Measurements from ENCODE around the gene GRIK4.

The GRIK4 gene

DNA sequence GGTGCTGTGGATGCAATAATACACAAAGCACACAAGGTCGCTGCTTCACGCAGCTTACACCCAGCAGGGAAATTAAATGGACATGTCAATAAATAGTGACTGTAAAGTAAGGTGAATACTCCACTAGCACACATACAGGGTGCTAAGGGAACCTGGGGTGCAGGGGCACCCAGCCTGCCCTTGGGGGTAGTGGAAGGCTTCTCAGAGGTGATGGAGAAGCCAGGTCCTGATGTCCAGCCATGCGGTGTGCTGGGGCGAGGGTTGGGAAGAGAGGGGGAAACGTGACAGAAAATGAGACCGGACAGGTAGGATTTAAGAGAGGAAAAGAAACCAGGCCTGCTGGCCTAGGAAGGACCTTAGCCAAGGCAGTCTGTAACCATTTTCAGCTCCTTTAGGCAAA is 200.5 kb downstream of the GRIK4 start:
- H3K4me3 ChIP-seq (ENCODE audit: low read depth, low read length) = no peak overlapping the region
- in situ Hi-C loops (cut with HindIII; ENCODE audit: low sequenced_read_pairs) = no loop called here
- TF ChIP-seq, protein P1, sequence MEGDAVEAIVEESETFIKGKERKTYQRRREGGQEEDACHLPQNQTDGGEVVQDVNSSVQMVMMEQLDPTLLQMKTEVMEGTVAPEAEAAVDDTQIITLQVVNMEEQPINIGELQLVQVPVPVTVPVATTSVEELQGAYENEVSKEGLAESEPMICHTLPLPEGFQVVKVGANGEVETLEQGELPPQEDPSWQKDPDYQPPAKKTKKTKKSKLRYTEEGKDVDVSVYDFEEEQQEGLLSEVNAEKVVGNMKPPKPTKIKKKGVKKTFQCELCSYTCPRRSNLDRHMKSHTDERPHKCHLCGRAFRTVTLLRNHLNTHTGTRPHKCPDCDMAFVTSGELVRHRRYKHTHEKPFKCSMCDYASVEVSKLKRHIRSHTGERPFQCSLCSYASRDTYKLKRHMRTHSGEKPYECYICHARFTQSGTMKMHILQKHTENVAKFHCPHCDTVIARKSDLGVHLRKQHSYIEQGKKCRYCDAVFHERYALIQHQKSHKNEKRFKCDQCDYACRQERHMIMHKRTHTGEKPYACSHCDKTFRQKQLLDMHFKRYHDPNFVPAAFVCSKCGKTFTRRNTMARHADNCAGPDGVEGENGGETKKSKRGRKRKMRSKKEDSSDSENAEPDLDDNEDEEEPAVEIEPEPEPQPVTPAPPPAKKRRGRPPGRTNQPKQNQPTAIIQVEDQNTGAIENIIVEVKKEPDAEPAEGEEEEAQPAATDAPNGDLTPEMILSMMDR (IDR thresholded peaks at IDR 0.05; ENCODE audit: low read depth, low read length, missing control alignments) = no peak
- no peak for DNase-seq (ENCODE audit: low read depth)

DNA sequence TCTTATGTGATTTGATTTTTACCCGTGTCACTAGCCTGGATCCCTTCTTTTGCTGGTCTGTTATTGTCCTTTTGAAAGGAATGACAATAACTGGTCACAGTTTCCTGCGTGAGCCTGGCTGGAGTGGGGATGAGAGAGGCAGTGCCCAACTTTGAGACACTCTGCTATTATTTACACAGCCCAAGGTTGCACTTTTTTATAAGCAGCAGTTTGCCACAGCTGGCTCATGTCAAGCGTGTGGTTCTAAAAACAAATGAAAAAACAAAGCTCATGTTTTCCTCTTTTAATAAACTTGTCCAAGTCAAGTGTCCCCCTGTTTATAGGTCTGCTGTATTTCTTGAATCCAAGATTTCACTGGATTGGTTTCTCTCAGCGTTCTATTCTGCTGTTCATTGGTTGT is 201.3 kb downstream of the GRIK4 start:
- in situ Hi-C loops (cut with HindIII; ENCODE audit: low sequenced_read_pairs) = no loop called here
- TF ChIP-seq, protein P1 (IDR thresholded peaks at IDR 0.05; ENCODE audit: low read depth, low read length, missing control alignments) = no peak
- no peak overlapping the region for H3K4me3 ChIP-seq (ENCODE audit: low read depth, low read length)
- no peak for DNase-seq (ENCODE audit: low read depth)

DNA sequence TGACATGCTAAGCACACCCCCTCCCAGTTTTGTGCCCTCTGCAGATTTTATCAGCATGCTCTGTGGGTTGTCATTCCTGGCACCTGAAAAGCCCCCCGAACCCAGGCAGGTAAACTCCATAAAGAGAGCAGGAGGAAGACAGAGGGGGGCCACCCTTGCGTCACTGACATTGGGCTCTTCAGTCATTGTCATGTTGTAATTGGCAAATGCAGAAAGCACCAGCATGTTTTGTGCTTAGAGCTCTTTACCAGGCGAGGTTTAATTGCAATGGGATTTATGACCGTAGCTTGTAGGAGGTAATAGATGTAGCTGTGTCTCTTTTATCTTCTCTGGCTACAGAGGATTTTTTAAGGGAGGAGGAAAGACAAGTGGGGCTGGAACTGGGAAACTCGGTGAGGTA is 201.7 kb downstream of the GRIK4 start:
- in situ Hi-C loops (cut with HindIII; ENCODE audit: low sequenced_read_pairs) = no loop called here
- TF ChIP-seq, protein P1 (IDR thresholded peaks at IDR 0.05; ENCODE audit: low read depth, low read length, missing control alignments) = no peak
- H3K4me3 ChIP-seq (ENCODE audit: low read depth, low read length) = no peak overlapping the region
- DNase-seq (ENCODE audit: low read depth) = no peak

DNA sequence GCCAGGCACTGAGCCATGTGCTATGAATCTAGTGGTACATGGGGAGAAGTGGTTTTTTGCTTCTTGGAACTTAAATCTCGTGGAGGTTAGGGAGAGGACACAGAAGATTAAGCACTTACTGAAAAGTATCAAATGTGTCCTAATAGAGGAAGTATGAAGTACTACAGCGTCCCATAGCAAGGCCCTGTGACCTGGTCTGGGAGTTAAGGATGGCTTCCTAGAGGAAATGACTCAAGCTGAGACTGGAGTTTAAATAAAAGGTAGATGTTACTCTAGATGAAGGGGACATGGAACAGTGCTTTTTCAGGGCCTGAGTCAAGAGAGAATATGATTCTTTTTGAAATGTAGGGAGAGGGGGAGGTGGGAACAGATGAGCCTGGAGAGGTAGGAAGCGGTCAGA is 202.9 kb downstream of the GRIK4 start:
- in situ Hi-C loops (cut with HindIII; ENCODE audit: low sequenced_read_pairs) = no loop called here
- no peak overlapping the region for H3K4me3 ChIP-seq (ENCODE audit: low read depth, low read length)
- TF ChIP-seq, protein P1 (IDR thresholded peaks at IDR 0.05; ENCODE audit: low read depth, low read length, missing control alignments) = no peak
- no peak for DNase-seq (ENCODE audit: low read depth)

DNA sequence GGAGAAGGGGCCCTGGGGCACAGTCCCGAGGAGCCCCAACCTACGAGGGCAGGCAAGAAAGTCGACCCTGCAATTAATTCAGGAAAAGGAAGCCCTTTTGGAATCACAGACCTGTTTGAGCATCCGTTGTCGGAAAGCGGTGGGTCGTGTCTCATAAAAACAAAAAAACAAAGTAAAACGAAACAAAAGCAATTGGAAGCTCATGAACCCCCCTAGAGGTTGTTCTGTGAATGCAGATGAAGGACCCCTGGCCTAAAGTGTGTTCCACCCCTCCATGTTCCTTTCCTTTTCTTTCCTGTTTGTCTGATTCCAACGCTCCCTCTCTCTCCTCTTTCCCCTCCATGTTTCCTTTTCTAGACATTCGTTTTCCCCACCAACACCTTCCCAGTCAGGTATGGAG is 203.7 kb downstream of the GRIK4 start:
- in situ Hi-C loops (cut with HindIII; ENCODE audit: low sequenced_read_pairs) = no loop called here
- TF ChIP-seq, protein P1 (IDR thresholded peaks at IDR 0.05; ENCODE audit: low read depth, low read length, missing control alignments) = peak; percentile 59
- DNase-seq (ENCODE audit: low read depth) = no peak
- H3K4me3 ChIP-seq (ENCODE audit: low read depth, low read length) = no peak overlapping the region

DNA sequence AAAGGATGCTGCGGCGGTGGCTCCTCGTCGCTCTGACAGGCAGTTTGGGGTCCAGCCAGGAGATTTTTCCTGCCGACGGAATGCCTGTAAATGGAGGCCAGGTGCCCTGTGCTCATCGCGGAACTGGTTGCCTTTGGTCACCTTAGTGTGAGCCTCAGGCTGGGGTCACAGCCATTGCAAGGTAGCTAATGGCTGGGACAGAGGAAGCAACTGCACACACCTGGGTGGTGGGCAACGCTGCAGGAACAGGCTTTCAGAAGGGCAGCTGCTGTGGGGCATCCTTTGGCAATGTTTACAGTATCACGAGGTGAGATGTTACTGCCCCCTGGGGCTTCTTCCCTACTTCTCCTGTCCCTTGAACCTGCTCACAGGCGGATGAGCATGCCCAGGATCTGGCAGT is 205.5 kb downstream of the GRIK4 start:
- in situ Hi-C loops (cut with HindIII; ENCODE audit: low sequenced_read_pairs) = no loop called here
- TF ChIP-seq, protein P1 (IDR thresholded peaks at IDR 0.05; ENCODE audit: low read depth, low read length, missing control alignments) = no peak
- H3K4me3 ChIP-seq (ENCODE audit: low read depth, low read length) = no peak overlapping the region
- DNase-seq (ENCODE audit: low read depth) = no peak

DNA sequence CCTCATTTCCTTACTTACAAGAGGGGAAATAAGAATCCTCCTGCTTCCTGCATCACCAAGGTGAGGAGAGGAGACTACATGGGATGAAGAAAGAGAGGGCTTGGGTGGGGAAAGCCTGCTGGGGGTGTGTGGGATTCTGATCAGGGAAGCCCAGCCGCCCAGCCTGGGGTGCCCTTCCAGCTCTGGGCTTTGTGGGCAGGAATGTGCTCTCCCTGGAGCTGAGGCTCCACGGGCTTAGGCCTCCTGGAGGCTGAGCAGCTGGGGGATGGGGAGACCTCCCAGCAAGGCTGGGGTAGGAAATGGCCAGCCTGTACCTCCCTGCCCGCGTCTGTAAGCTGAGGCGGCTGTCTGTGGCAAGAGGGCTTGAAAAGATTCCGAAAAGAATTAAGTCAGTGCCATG is 206.1 kb downstream of the GRIK4 start:
- TF ChIP-seq, protein P1 (IDR thresholded peaks at IDR 0.05; ENCODE audit: low read depth, low read length, missing control alignments) = no peak
- H3K4me3 ChIP-seq (ENCODE audit: low read depth, low read length) = no peak overlapping the region
- in situ Hi-C loops (cut with HindIII; ENCODE audit: low sequenced_read_pairs) = no loop called here
- no peak for DNase-seq (ENCODE audit: low read depth)

Data from astrocyte of the cerebellum (primary cell).